PC-9 (cell line): ENCODE measurements around the gene TDG.

Experiments
- CTCF ChIP-seq: fragments of 200-600 bp; sonication (generic); conservative IDR thresholded peaks from 2 replicates; pipeline ENCODE4 v1.6.1; 2017; ENCODE audit warnings: mixed run types, antibody characterized with exemption, mild to moderate bottlenecking, moderate library complexity
- EZH2 ChIP-seq: fragments of 200-600 bp; sonication (generic); IDR thresholded peaks from 2 replicates; pipeline ENCODE4 v1.8.0; 2017; ENCODE audit warnings: antibody characterized with exemption, low read depth

DNA sequence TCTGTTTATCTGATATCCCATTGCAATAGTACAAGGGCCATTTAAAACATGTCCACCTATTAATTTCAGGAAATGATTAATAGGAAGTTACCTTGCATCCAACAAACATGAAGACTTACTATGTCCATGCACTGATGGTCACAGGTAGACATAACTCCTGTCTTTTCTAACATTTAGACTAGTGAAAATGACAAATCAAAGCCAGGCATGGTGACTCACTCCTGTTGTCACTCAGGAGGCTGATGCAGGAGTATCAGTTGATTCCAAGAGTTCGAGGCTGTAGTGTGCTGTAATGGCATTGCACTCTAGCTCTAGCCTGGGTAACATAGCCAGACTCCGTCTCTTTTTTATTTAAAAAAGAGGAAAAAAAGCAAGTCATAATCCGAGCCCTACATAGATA, 20.7 kb upstream of the TDG start:
- TF ChIP-seq CTCF (no peak), EZH2 (no peak)
